Sigmoid colon (tissue), 4 donors: ENCODE results near the gene TXNRD3.

ENCODE experiments used
- CTCF ChIP-seq, 4 experiments: fragments of 450-650 bp in 3 of 4; fragments of 200-600 bp in 1 of 4; IDR thresholded peaks; one replicate each; pipeline ENCODE4 v1.5.1; 2016 to 2019; ENCODE audit warnings: antibody characterized with exemption in 4 of 4, mild to moderate bottlenecking in 3 of 4, moderate library complexity in 2 of 4
- POLR2A ChIP-seq, 2 donors: fragments of 450-650 bp; IDR thresholded peaks; one replicate each; pipeline ENCODE4 v1.6.1; 2016; ENCODE audit warnings: antibody characterized with exemption in 2 of 2, mild to moderate bottlenecking in 2 of 2, moderate library complexity in 2 of 2
- POLR2AphosphoS5 ChIP-seq, 4 donors: sonication (generic); formaldehyde crosslinking; IDR thresholded peaks; one replicate each; pipeline ENCODE4 v1.6.1; 2017; ENCODE audit warnings: antibody characterized with exemption in 4 of 4

GRCh38 chr3:126621627-126622345 lies 33.1 kb downstream of the TXNRD3 start:
- TF ChIP-seq POLR2AphosphoS5 (IDR thresholded peaks at IDR 0.05) (no peak), CTCF (IDR thresholded peaks at IDR 0.05) (no peak), POLR2A (IDR thresholded peaks at IDR 0.05) (no peak)
